Measurements from ENCODE around the gene TMEM213.
"Not testable (repeated sequence)": the region's sequence is repeated elsewhere in the genome, so short reads cannot be mapped to it uniquely, and the experiment has no call there.

Gene TMEM213

GRCh38 chr7:138801256-138801655 is 3.5 kb downstream of the TMEM213 start:
- Histone ChIP-seq H3K9ac (ENCODE audit: low read length) (no peak overlapping the region), H3K27me3 (ENCODE audit: control insufficient read depth, insufficient read depth, low read length) (peaks cover 3% of the 10 kb centered on the region), H3K4me3 (ENCODE audit: low read length) (no peak overlapping the region), H3K4me1 (ENCODE audit: control insufficient read depth, insufficient read depth, low read length) (no peaks in the 10 kb centered on the region), H3K36me3 (ENCODE audit: control insufficient read depth, insufficient read depth, low read length) (no peaks in the 10 kb centered on the region), H3K9me3 (ENCODE audit: control insufficient read depth, low read length) (no peaks in the 10 kb centered on the region)

- no peaks in the 10 kb centered on the region for H3K4me1 ChIP-seq (ENCODE audit: control insufficient read depth, insufficient read depth, low read length)
- no peak overlapping the region for H3K4me3 ChIP-seq (ENCODE audit: low read length)
- no peak overlapping the region for H3K9ac ChIP-seq (ENCODE audit: low read length)
- H3K9me3 ChIP-seq (ENCODE audit: control insufficient read depth, low read length) = no peaks in the 10 kb centered on the region
- H3K27me3 ChIP-seq (ENCODE audit: control insufficient read depth, insufficient read depth, low read length) = no peaks in the 10 kb centered on the region
- H3K36me3 ChIP-seq (ENCODE audit: control insufficient read depth, insufficient read depth, low read length) = no peaks in the 10 kb centered on the region
Measured at GRCh38 chr7:138802706-138803105, 4.9 kb downstream of the TMEM213 start.

- Histone ChIP-seq H3K27me3 (ENCODE audit: control insufficient read depth, insufficient read depth, low read length) (no peaks in the 10 kb centered on the region), H3K36me3 (ENCODE audit: control insufficient read depth, insufficient read depth, low read length) (no peaks in the 10 kb centered on the region), H3K4me1 (ENCODE audit: control insufficient read depth, insufficient read depth, low read length) (no peaks in the 10 kb centered on the region), H3K9me3 (ENCODE audit: control insufficient read depth, low read length) (no peaks in the 10 kb centered on the region), H3K4me3 (ENCODE audit: low read length) (no peak overlapping the region), H3K9ac (ENCODE audit: low read length) (no peak overlapping the region)
Measured at GRCh38 chr7:138804618-138805017, 6.8 kb downstream of the TMEM213 start.

- H3K9me3 ChIP-seq (ENCODE audit: control insufficient read depth, low read length) = no peaks in the 10 kb centered on the region
- no peaks in the 10 kb centered on the region for H3K27me3 ChIP-seq (ENCODE audit: control insufficient read depth, insufficient read depth, low read length)
- H3K36me3 ChIP-seq (ENCODE audit: control insufficient read depth, insufficient read depth, low read length) = no peaks in the 10 kb centered on the region
- H3K9ac ChIP-seq (ENCODE audit: low read length) = no peak overlapping the region
- no peaks in the 10 kb centered on the region for H3K4me1 ChIP-seq (ENCODE audit: control insufficient read depth, insufficient read depth, low read length)
- no peak overlapping the region for H3K4me3 ChIP-seq (ENCODE audit: low read length)
Measured at GRCh38 chr7:138809346-138809745, 11.6 kb downstream of the TMEM213 start.

GRCh38 chr7:138811327-138811726 is 13.5 kb downstream of the TMEM213 start:
- not testable (repeated sequence) for H3K36me3 ChIP-seq (ENCODE audit: control insufficient read depth, insufficient read depth, low read length); H3K9me3 ChIP-seq (ENCODE audit: control insufficient read depth, low read length); H3K4me1 ChIP-seq (ENCODE audit: control insufficient read depth, insufficient read depth, low read length); H3K9ac ChIP-seq (ENCODE audit: low read length); H3K27me3 ChIP-seq (ENCODE audit: control insufficient read depth, insufficient read depth, low read length); H3K4me3 ChIP-seq (ENCODE audit: low read length)

GRCh38 chr7:138813945-138814344 is 16.2 kb downstream of the TMEM213 start:
- Histone ChIP-seq H3K9me3 (ENCODE audit: control insufficient read depth, low read length) (no peaks in the 10 kb centered on the region), H3K36me3 (ENCODE audit: control insufficient read depth, insufficient read depth, low read length) (no peaks in the 10 kb centered on the region), H3K27me3 (ENCODE audit: control insufficient read depth, insufficient read depth, low read length) (no peaks in the 10 kb centered on the region), H3K4me1 (ENCODE audit: control insufficient read depth, insufficient read depth, low read length) (no peaks in the 10 kb centered on the region), H3K4me3 (ENCODE audit: low read length) (no peak overlapping the region), H3K9ac (ENCODE audit: low read length) (no peak overlapping the region)

- Histone ChIP-seq H3K27me3 (ENCODE audit: control insufficient read depth, insufficient read depth, low read length) (no peaks in the 10 kb centered on the region), H3K9me3 (ENCODE audit: control insufficient read depth, low read length) (no peaks in the 10 kb centered on the region), H3K4me3 (ENCODE audit: low read length) (no peak overlapping the region), H3K9ac (ENCODE audit: low read length) (no peak overlapping the region), H3K36me3 (ENCODE audit: control insufficient read depth, insufficient read depth, low read length) (no peaks in the 10 kb centered on the region), H3K4me1 (ENCODE audit: control insufficient read depth, insufficient read depth, low read length) (no peaks in the 10 kb centered on the region)
Measured at GRCh38 chr7:138814816-138815332, 17.1 kb downstream of the TMEM213 start.

GRCh38 chr7:138816650-138817049 is 18.9 kb downstream of the TMEM213 start:
- no peak overlapping the region for H3K4me3 ChIP-seq (ENCODE audit: low read length)
- no peaks in the 10 kb centered on the region for H3K27me3 ChIP-seq (ENCODE audit: control insufficient read depth, insufficient read depth, low read length)
- H3K36me3 ChIP-seq (ENCODE audit: control insufficient read depth, insufficient read depth, low read length) = no peaks in the 10 kb centered on the region
- no peaks in the 10 kb centered on the region for H3K4me1 ChIP-seq (ENCODE audit: control insufficient read depth, insufficient read depth, low read length)
- H3K9ac ChIP-seq (ENCODE audit: low read length) = no peak overlapping the region
- H3K9me3 ChIP-seq (ENCODE audit: control insufficient read depth, low read length) = no peaks in the 10 kb centered on the region

GRCh38 chr7:138819625-138820024 is 21.8 kb downstream of the TMEM213 start:
- no peaks in the 10 kb centered on the region for H3K36me3 ChIP-seq (ENCODE audit: control insufficient read depth, insufficient read depth, low read length)
- no peaks in the 10 kb centered on the region for H3K4me1 ChIP-seq (ENCODE audit: control insufficient read depth, insufficient read depth, low read length)
- no peaks in the 10 kb centered on the region for H3K27me3 ChIP-seq (ENCODE audit: control insufficient read depth, insufficient read depth, low read length)
- H3K9ac ChIP-seq (ENCODE audit: low read length) = no peak overlapping the region
- no peaks in the 10 kb centered on the region for H3K9me3 ChIP-seq (ENCODE audit: control insufficient read depth, low read length)
- H3K4me3 ChIP-seq (ENCODE audit: low read length) = no peak overlapping the region

- H3K36me3 ChIP-seq (ENCODE audit: control insufficient read depth, insufficient read depth, low read length) = no peaks in the 10 kb centered on the region
- no peak overlapping the region for H3K4me3 ChIP-seq (ENCODE audit: low read length)
- no peaks in the 10 kb centered on the region for H3K9me3 ChIP-seq (ENCODE audit: control insufficient read depth, low read length)
- H3K4me1 ChIP-seq (ENCODE audit: control insufficient read depth, insufficient read depth, low read length) = no peaks in the 10 kb centered on the region
- no peak overlapping the region for H3K9ac ChIP-seq (ENCODE audit: low read length)
- H3K27me3 ChIP-seq (ENCODE audit: control insufficient read depth, insufficient read depth, low read length) = no peaks in the 10 kb centered on the region
Measured at GRCh38 chr7:138821912-138822311, 24.1 kb downstream of the TMEM213 start.

GRCh38 chr7:138822867-138823535 is 25.2 kb downstream of the TMEM213 start:
- H3K36me3 ChIP-seq (ENCODE audit: control insufficient read depth, insufficient read depth, low read length) = no peaks in the 10 kb centered on the region
- H3K27me3 ChIP-seq (ENCODE audit: control insufficient read depth, insufficient read depth, low read length) = no peaks in the 10 kb centered on the region
- no peak overlapping the region for H3K9ac ChIP-seq (ENCODE audit: low read length)
- no peaks in the 10 kb centered on the region for H3K9me3 ChIP-seq (ENCODE audit: control insufficient read depth, low read length)
- no peaks in the 10 kb centered on the region for H3K4me1 ChIP-seq (ENCODE audit: control insufficient read depth, insufficient read depth, low read length)
- H3K4me3 ChIP-seq (ENCODE audit: low read length) = no peak overlapping the region

- no peak overlapping the region for H3K9ac ChIP-seq (ENCODE audit: low read length)
- H3K4me1 ChIP-seq (ENCODE audit: control insufficient read depth, insufficient read depth, low read length) = no peaks in the 10 kb centered on the region
- no peaks in the 10 kb centered on the region for H3K27me3 ChIP-seq (ENCODE audit: control insufficient read depth, insufficient read depth, low read length)
- H3K9me3 ChIP-seq (ENCODE audit: control insufficient read depth, low read length) = no peaks in the 10 kb centered on the region
- no peaks in the 10 kb centered on the region for H3K36me3 ChIP-seq (ENCODE audit: control insufficient read depth, insufficient read depth, low read length)
- H3K4me3 ChIP-seq (ENCODE audit: low read length) = no peak overlapping the region
Measured at GRCh38 chr7:138825049-138825721, 27.4 kb downstream of the TMEM213 start.

Data from mucosa of stomach (tissue), 1 donor.